Activated gamma-delta T cell treated with anti-CD3 and anti-CD28 coated beads, Interleukin-2, amount 50 U/mL, for 16 hours (primary cell): Measurements from ENCODE around the gene RHPN2.
"Not testable (repeated sequence)": the region's sequence is repeated elsewhere in the genome, so short reads cannot be mapped to it uniquely, and the experiment has no call there.

Experiments used
- DNase-seq: peaks from one replicate; pipeline ENCODE4 v3.0.0-alpha.2; 2020; ENCODE audit warnings: low read depth

Gene RHPN2

DNA sequence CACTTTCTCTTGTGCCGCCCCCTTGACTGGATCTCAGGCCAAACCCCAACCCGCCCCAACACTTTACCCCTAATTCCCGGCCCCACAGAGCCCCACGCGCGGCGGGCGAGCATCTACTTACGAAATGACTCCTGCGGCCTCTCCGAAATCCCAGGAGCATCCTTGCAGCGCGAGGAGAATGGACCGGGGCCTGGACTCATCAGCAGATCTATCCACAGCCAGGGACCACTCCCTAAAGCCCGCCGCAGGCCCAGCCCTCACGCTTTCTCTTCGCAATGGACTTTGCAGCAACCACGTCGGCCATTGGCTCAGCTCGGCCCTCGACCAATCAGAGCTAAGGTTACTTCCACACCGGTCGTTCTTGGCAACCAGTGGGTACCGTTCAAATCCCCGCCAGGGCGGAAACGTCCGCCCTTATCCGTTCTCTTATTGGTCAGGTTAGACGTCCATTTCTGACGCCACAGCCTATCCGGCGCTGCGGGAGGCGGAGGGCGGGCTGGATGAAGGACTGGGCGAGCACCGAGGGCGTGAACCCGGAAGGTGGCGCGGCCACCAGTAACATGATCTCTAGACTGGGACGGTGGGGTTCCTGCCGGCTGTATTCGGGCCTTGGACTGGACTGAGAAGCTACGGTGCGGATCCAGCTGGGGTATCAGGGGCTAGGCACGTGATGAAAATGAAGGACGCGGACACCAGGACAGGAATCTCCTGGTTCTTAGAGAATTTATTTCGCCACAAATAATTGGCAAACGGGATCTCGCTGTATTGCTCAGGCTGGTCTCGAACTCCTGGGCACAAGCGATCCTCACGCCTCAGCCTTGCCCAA lies 92.8 kb downstream of the RHPN2 start, which contains the start of the genes CEP89 and FAAP24:
TSS of gene CEP89 (minus strand) at position 244 of the 826 bp plus-strand sequence. CDS start at position 160, 84 bp downstream.
TSS of gene FAAP24 (plus strand) at position 528 of the 826 bp plus-strand sequence. CDS start 955 bp downstream, outside the sequence.
- peak; percentile 96 for DNase-seq

DNA sequence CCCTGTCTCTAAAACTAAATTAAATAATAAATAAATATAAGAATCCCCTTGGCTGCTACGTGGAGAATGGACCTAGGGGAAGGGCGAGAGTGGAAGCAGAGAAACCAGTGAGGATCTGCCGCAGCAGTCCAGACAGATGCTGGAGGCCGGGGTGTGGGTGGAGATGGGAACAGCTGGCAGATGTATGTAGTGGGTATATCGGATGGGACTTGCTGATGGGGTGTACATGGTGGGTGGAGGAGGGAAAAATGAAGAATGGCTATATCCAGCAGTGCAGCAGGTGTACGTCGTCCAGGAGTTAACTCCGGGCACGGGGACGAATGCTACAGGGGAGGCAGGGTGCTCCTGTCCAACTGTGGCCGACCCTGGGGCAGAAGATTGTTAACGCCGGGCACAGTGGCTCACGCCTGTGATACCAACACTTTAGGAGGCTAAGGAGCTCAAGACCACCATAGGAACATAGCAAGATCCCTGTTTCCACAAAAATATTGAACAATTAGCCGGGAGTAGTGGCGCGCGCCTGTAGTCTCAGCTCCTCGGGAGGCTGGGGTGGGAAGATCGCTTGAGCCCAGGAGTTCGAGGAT lies 93.6 kb downstream of the RHPN2 start:
- DNase-seq = no peak

DNA sequence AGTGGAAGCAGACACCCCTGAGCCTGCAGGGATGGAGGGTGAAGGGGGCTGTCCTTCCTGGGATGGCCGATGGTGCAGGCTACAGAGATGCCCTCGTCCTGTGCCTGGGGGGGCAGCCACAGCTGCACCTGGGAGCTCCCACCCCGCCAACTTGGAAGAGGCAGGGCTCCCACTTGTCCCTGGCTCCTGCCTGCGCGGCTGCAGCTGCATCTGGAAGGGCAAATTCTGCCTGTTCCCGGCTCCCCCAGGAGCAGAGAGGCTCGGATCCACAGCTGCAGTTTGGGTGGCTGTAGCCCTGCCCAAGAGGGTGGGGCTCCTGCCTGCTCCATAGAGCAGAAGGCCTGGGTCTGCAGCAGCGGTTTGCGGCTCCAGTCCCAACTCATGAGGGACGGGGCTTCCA lies 95.1 kb downstream of the RHPN2 start:
- no peak for DNase-seq

- DNase-seq = no peak
Observed at GRCh38 chr19:32966750-32967149, 97.9 kb downstream of the RHPN2 start.

DNA sequence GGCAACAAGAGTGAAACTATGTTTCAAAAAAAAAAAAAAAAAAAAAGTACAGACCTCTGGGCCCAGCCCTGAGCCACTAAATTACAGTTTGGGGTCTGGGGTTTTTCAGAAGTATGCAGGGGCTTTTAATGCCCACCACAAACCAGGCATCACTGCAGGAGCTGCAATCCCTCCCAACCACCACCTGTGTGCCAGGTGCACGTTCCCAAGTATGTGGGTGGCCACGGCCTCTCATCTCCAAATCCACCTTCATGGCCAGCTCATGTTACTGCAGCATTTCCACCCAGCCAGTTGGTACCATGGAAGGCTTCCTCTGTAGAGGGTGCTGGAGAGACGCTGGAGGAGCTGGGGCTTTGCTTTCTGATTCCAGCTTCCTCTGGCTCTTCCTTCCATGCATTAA lies 119.4 kb downstream of the RHPN2 start:
- no peak for DNase-seq

GRCh38 chr19:32941273-32941672 lies 123.4 kb downstream of the RHPN2 start:
- DNase-seq = not testable (repeated sequence)

GRCh38 chr19:32936065-32936464 lies 128.6 kb downstream of the RHPN2 start:
- no peak for DNase-seq

- DNase-seq = no peak
Observed at GRCh38 chr19:32935629-32936028, 129.1 kb downstream of the RHPN2 start.

- no peak for DNase-seq
Observed at GRCh38 chr19:32933571-32933970, 131.1 kb downstream of the RHPN2 start.

DNA sequence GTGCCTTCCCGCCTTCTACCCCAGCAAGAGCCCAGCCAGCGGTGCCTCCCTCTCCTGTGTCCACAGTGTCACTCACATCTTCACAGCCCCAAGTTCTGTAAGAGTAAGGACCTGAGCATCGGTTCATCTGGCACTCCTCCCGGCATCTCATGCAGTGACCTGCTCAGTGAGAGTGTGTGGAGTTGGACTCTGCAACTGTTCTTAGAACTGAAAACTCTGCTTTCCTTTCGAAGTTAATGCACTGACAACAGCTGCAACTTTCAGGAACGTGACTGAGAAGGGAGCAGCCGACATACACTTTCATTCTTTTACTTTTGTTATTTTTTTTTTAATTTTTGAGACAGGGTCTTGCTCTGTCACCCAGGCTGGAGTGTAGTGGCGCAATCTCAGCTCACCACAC lies 134.1 kb downstream of the RHPN2 start:
- DNase-seq = no peak

- DNase-seq = no peak
Observed at GRCh38 chr19:32928806-32929205, 135.9 kb downstream of the RHPN2 start.
